ENCODE data around the gene NSD2. TPM values are rescaled to one million over a fixed set of nuclear protein-coding genes. Genes with fewer than 3 reads are reported as not detected.

Gene NSD2
- total and polyA plus RNA-seq, 9 of the 15 experiments (the other 6 are each of a cell fraction or from before 2014, with no cell fraction given) = 6.4 to 126 (median 58.8) TPM

DNA sequence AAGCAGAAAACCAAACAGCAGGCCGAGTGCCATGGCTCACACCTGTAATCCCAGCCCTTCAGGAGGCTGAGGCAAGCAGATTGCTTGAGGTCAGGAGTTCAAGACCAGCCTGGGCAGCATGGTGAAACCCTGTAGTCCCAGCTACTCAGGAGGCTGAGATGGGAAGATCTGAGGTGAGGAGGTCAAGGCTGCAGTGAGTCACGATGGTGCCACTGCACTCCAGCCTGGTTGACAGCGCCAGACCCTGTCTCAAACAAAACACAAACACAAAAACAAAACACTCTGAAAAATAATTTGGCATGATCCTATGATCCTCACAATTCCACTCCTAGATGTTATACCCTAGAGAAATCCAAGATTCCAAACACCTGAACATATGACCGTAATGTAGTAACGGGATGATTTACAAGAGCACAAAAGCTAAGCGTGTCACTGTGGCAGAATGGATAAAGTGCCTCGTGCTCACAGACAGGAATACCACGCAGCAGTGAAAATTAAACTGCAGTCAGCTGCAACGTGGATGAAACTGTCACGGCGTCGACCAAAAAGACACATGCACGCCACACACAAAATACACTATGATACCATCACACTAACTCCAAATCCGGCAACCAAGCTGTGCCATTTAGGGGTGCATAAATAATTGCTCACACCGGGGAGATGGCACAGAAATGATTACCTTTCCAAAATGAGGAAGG, 135.9 kb downstream of the NSD2 start (continued):
- TF ChIP-seq, protein P1, sequence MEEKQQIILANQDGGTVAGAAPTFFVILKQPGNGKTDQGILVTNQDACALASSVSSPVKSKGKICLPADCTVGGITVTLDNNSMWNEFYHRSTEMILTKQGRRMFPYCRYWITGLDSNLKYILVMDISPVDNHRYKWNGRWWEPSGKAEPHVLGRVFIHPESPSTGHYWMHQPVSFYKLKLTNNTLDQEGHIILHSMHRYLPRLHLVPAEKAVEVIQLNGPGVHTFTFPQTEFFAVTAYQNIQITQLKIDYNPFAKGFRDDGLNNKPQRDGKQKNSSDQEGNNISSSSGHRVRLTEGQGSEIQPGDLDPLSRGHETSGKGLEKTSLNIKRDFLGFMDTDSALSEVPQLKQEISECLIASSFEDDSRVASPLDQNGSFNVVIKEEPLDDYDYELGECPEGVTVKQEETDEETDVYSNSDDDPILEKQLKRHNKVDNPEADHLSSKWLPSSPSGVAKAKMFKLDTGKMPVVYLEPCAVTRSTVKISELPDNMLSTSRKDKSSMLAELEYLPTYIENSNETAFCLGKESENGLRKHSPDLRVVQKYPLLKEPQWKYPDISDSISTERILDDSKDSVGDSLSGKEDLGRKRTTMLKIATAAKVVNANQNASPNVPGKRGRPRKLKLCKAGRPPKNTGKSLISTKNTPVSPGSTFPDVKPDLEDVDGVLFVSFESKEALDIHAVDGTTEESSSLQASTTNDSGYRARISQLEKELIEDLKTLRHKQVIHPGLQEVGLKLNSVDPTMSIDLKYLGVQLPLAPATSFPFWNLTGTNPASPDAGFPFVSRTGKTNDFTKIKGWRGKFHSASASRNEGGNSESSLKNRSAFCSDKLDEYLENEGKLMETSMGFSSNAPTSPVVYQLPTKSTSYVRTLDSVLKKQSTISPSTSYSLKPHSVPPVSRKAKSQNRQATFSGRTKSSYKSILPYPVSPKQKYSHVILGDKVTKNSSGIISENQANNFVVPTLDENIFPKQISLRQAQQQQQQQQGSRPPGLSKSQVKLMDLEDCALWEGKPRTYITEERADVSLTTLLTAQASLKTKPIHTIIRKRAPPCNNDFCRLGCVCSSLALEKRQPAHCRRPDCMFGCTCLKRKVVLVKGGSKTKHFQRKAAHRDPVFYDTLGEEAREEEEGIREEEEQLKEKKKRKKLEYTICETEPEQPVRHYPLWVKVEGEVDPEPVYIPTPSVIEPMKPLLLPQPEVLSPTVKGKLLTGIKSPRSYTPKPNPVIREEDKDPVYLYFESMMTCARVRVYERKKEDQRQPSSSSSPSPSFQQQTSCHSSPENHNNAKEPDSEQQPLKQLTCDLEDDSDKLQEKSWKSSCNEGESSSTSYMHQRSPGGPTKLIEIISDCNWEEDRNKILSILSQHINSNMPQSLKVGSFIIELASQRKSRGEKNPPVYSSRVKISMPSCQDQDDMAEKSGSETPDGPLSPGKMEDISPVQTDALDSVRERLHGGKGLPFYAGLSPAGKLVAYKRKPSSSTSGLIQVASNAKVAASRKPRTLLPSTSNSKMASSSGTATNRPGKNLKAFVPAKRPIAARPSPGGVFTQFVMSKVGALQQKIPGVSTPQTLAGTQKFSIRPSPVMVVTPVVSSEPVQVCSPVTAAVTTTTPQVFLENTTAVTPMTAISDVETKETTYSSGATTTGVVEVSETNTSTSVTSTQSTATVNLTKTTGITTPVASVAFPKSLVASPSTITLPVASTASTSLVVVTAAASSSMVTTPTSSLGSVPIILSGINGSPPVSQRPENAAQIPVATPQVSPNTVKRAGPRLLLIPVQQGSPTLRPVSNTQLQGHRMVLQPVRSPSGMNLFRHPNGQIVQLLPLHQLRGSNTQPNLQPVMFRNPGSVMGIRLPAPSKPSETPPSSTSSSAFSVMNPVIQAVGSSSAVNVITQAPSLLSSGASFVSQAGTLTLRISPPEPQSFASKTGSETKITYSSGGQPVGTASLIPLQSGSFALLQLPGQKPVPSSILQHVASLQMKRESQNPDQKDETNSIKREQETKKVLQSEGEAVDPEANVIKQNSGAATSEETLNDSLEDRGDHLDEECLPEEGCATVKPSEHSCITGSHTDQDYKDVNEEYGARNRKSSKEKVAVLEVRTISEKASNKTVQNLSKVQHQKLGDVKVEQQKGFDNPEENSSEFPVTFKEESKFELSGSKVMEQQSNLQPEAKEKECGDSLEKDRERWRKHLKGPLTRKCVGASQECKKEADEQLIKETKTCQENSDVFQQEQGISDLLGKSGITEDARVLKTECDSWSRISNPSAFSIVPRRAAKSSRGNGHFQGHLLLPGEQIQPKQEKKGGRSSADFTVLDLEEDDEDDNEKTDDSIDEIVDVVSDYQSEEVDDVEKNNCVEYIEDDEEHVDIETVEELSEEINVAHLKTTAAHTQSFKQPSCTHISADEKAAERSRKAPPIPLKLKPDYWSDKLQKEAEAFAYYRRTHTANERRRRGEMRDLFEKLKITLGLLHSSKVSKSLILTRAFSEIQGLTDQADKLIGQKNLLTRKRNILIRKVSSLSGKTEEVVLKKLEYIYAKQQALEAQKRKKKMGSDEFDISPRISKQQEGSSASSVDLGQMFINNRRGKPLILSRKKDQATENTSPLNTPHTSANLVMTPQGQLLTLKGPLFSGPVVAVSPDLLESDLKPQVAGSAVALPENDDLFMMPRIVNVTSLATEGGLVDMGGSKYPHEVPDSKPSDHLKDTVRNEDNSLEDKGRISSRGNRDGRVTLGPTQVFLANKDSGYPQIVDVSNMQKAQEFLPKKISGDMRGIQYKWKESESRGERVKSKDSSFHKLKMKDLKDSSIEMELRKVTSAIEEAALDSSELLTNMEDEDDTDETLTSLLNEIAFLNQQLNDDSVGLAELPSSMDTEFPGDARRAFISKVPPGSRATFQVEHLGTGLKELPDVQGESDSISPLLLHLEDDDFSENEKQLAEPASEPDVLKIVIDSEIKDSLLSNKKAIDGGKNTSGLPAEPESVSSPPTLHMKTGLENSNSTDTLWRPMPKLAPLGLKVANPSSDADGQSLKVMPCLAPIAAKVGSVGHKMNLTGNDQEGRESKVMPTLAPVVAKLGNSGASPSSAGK (IDR thresholded peaks at IDR 0.05) = peak; percentile 62; the same call in 1 of the 2 replicates
- TF ChIP-seq NR2C2 (CRISPR knock-in tag; IDR thresholded peaks at IDR 0.05) (0 out of 2 replicates have a peak, but pooled peaks have one; percentile 26), NR2C2 (tag; IDR thresholded peaks at IDR 0.05) (peak; percentile 63)

Measured in K562 (cell line).